ENCODE data around the gene LMBR1.
"Not testable (repeated sequence)": the region's sequence is repeated elsewhere in the genome, so short reads cannot be mapped to it uniquely, and the experiment has no call there.

LMBR1 gene, protein sequence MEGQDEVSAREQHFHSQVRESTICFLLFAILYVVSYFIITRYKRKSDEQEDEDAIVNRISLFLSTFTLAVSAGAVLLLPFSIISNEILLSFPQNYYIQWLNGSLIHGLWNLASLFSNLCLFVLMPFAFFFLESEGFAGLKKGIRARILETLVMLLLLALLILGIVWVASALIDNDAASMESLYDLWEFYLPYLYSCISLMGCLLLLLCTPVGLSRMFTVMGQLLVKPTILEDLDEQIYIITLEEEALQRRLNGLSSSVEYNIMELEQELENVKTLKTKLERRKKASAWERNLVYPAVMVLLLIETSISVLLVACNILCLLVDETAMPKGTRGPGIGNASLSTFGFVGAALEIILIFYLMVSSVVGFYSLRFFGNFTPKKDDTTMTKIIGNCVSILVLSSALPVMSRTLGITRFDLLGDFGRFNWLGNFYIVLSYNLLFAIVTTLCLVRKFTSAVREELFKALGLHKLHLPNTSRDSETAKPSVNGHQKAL

DNA sequence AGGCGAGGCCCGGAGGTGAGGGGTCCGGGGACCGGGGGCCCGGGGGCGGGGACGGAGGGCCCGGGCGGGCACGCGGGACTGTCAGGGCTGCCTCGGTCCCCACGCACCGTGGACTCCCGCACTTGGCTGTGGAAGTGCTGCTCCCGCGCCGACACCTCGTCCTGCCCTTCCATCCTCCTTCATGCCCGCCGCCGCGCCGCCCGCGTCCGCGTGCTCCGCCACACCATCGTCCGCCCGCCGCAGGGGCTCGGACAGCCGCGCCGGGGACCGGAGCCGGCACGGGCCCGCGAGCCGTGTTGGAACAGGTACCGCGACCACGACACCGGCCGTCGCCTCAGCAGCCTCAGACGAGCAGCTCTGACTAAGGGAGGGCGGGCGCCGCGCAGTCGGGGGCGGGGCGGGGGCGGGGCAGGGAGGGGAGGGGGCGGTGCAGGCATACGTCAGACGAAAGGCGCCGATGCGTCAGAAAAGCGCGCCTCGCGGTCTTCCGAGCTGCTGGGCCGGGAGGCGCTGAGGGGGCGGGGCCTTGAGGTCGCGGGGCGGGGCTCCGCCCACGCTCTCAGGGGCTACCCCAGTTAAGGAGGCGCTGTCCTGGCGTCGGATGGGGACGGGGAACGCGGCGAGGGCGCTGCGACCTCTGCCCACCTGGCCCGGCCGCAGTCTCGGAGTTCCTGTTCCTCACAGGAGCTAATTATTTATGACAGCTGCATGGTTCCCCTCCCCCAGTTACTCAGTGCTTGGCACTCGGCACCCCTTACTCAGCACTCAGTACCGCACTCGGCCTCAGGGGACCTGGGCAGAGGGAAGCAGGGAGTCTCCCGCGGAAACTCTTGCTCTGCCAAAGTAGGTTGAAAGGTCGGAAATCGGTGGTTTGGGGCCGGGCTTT is at the start of gene LMBR1:
Gene LMBR1, minus strand, starts transcription at position 363 of the 886 bp plus-strand sequence. Its CDS starts 190 bp downstream, at position 173.
- DNase-seq (ENCODE audit: low read depth, low spot score), result peak; percentile 46
- TF ChIP-seq, protein P1, sequence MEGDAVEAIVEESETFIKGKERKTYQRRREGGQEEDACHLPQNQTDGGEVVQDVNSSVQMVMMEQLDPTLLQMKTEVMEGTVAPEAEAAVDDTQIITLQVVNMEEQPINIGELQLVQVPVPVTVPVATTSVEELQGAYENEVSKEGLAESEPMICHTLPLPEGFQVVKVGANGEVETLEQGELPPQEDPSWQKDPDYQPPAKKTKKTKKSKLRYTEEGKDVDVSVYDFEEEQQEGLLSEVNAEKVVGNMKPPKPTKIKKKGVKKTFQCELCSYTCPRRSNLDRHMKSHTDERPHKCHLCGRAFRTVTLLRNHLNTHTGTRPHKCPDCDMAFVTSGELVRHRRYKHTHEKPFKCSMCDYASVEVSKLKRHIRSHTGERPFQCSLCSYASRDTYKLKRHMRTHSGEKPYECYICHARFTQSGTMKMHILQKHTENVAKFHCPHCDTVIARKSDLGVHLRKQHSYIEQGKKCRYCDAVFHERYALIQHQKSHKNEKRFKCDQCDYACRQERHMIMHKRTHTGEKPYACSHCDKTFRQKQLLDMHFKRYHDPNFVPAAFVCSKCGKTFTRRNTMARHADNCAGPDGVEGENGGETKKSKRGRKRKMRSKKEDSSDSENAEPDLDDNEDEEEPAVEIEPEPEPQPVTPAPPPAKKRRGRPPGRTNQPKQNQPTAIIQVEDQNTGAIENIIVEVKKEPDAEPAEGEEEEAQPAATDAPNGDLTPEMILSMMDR (IDR thresholded peaks at IDR 0.05; ENCODE audit: insufficient read depth, low read length, missing control alignments), result peak; percentile 33
- H3K4me3 ChIP-seq (ENCODE audit: low read depth, low read length), result peak within 1 kb of the TSS; percentile 87
- CTCF ChIA-PET, result interaction anchor here (0.8 to 1.7 kb wide), 6 partner anchors 8 to 381 kb away, joined by 3 to 13 read pairs (median 4); partner anchors contain the start of gene NOM1
- POLR2A ChIA-PET, result interaction anchor here (0.5 to 0.8 kb wide), 3 partner anchors 38 to 124 kb away, joined by 3 to 6 read pairs (median 3); no protein-coding TSS in a partner anchor

DNA sequence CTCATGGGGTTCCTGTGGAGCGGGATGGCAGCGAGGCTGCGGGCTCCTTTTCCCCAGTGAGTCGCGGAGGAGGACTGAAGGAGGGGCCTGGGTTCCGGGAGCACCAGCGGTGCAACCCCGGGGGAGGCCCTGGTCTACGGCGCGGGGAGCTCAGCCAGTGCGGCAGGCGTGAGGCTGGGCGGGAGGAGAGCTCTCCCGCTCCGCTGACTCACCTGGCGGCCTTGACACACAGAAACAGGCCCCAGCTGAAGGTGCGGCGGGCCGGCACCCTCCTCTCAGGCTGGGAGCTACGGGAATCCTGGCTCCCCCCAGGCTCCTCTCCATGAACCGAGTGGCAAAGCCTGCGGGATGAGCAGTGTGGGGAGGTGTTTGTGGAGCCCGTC is 49.7 kb upstream of the LMBR1 start:
- TF ChIP-seq, protein P1 (IDR thresholded peaks at IDR 0.05; ENCODE audit: insufficient read depth, low read length, missing control alignments), result no peak
- no peak for DNase-seq (ENCODE audit: low read depth, low spot score)
- ChIA-PET CTCF (interaction anchor here (2.2 kb wide), 1 partner anchor 331 kb away, joined by 5 read pairs; no protein-coding TSS in a partner anchor), POLR2A (no interaction called here)
- H3K4me3 ChIP-seq (ENCODE audit: low read depth, low read length), result no peak overlapping the region

DNA sequence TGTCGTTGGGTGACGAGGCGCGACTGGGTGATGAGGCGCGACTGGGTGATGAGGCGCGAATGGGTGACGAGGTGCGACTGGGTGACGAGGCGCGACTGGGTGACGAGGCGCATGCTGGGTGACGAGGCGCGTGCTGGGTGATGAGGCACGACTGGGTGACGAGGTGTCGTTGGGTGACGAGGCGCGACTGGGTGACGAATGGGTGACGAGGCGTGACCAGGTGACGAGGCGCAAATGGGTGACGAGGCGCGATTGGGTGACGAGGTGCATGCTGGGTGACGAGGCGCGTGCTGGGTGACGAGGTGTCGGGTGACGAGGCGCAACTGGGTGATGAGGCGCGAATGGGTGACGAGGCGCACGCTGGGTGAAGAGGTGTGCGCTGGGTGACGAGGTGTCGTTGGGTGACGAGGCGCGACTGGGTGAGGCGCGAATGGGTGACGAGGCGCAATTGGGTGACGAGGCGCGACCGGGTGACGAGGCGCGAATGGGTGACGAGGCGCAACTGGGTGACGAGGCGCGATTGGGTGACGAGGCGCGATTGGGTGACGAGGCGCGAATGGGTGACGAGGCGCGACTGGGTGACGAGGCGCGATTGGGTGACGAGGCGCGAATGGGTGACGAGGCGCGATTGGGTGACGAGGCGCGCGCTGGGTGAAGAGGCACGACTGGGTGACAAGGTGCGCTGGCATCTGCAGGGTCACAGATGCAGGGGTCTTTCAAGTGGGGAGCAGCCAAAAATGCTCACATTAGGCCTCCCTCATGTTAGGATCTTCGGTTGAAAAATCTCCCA is 48.6 kb upstream of the LMBR1 start:
- H3K4me3 ChIP-seq (ENCODE audit: low read depth, low read length), result no peak overlapping the region
- CTCF ChIA-PET, result no interaction called here
- no peak for DNase-seq (ENCODE audit: low read depth, low spot score)
- TF ChIP-seq, protein P1 (IDR thresholded peaks at IDR 0.05; ENCODE audit: insufficient read depth, low read length, missing control alignments), result no peak
- POLR2A ChIA-PET, result no interaction called here

DNA sequence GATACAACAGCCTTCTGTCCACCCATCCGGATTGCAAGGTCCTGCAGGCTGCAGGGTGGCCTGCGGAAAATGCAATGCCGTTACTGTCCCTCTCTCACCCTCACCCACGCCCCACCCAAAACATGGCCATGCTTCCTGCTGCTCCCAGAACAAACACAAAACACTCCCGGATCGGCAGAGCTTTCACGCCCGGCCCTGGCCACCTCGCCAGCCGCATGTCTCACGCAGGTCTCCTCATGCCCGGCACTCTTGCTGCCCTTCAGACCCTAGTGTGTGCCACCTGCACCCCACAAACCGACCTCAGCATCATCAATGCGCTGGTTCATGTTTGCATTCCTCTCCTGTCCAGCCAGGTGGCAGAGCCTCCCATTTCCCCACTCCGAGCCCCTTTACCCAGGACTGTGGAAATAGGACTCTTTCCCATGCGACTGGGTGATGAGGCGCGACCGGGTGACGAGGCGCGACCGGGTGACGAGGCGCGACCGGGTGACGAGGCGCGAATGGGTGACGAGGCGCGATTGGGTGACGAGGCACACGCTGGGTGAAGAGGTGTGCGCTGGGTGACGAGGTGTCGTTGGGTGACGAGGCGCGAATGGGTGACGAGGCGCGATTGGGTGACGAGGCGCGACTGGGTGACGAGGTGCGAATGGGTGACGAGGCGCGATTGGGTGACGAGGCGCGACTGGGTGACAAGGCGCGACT is 47.6 kb upstream of the LMBR1 start:
- DNase-seq (ENCODE audit: low read depth, low spot score), result no peak
- TF ChIP-seq, protein P1 (IDR thresholded peaks at IDR 0.05; ENCODE audit: insufficient read depth, low read length, missing control alignments), result no peak

GRCh38 chr7:156936766-156937165 is 43.8 kb upstream of the LMBR1 start:
- DNase-seq (ENCODE audit: low read depth, low spot score); H3K4me3 ChIP-seq (ENCODE audit: low read depth, low read length); POLR2A ChIA-PET: not testable (repeated sequence)
- CTCF ChIA-PET, result interaction anchor here (1.6 kb wide), 1 partner anchor 12 kb away, joined by 9 read pairs; no protein-coding TSS in a partner anchor

More for the DNA sequence above, 47.6 kb upstream of the LMBR1 start:
- H3K4me3 ChIP-seq (ENCODE audit: low read depth, low read length), result no peak overlapping the region
- CTCF ChIA-PET, result interaction anchor here (1.5 kb wide), 1 partner anchor 8 kb away, joined by 5 read pairs; the partner anchor contains the start of gene NOM1
- POLR2A ChIA-PET, result no interaction called here

All from AG04449 (cell line).